ENCODE results near the gene ATP5MG.

GRCh38 chr11:118447423-118447822, 46.0 kb downstream of the ATP5MG start:
- no peak for TF ChIP-seq CTCF (IDR thresholded peaks at IDR 0.05; ENCODE audit: low read length)
- no peak for TF ChIP-seq EZH2 (optimal IDR thresholded peaks at IDR 0.05; ENCODE audit: low read depth, low read length)

Data from MM.1S (cell line).